DOHH2 (cell line): ENCODE measurements around the gene ZNF526.

ENCODE experiments used
- H3F3A ChIP-seq: fragments of 200-600 bp; sonication (generic), shearing (Covaris generic); 2 replicates; pipeline ENCODE4 v1.6.0; 2016; ENCODE audit warnings: antibody characterized with exemption, mild to moderate bottlenecking; ENCODE audit not compliant: control insufficient read depth, insufficient read depth
- H3K27ac ChIP-seq: fragments of 200-600 bp; sonication (generic); 2 replicates; pipeline ENCODE4 v1.5.1; 2014; ENCODE audit warnings: low read depth, mild to moderate bottlenecking, low read length, moderate library complexity
- H3K27me3 ChIP-seq: fragments of 200-600 bp; sonication (generic); 2 replicates; pipeline ENCODE4 v1.6.1; 2014; ENCODE audit warnings: mild to moderate bottlenecking, low read length, mixed read lengths; ENCODE audit not compliant: control insufficient read depth
- H3K36me3 ChIP-seq: fragments of 200-600 bp; sonication (generic); 2 replicates; pipeline ENCODE4 v1.6.1; 2014; ENCODE audit warnings: mild to moderate bottlenecking, low read length, moderate library complexity, mixed read lengths; ENCODE audit not compliant: control insufficient read depth
- H3K4me1 ChIP-seq: fragments of 200-600 bp; sonication (generic); 2 replicates; pipeline ENCODE4 v1.6.1; 2014; ENCODE audit warnings: mild to moderate bottlenecking, low read length, mixed read lengths; ENCODE audit not compliant: control insufficient read depth
- H3K4me2 ChIP-seq: fragments of 200-600 bp; sonication (generic); 2 replicates; pipeline ENCODE4 v1.6.0; 2014; ENCODE audit warnings: mild to moderate bottlenecking, low read length, moderate library complexity
- H3K4me3 ChIP-seq: fragments of 200-600 bp; sonication (generic); 2 replicates; pipeline ENCODE4 v1.5.1; 2014; ENCODE audit warnings: mild to moderate bottlenecking, low read length, mixed read lengths
- H3K79me2 ChIP-seq: fragments of 200-600 bp; sonication (generic); 2 replicates; pipeline ENCODE4 v1.6.1; 2014; ENCODE audit warnings: mild to moderate bottlenecking, low read length, mixed read lengths; ENCODE audit not compliant: control insufficient read depth
- H3K9me2 ChIP-seq: fragments of 200-600 bp; sonication (generic); replicated peaks from 2 replicates; pipeline ENCODE4 v1.6.1; 2014; ENCODE audit warnings: mild to moderate bottlenecking, low read length, mixed read lengths; ENCODE audit not compliant: control insufficient read depth
- H3K9me3 ChIP-seq: fragments of 200-600 bp; sonication (generic); 2 replicates; pipeline ENCODE4 v1.6.1; 2014; ENCODE audit warnings: antibody characterized with exemption, low read length, mixed read lengths; ENCODE audit not compliant: control insufficient read depth, insufficient read depth
- H4K20me1 ChIP-seq: fragments of 200-600 bp; sonication (generic); 2 replicates; pipeline ENCODE4 v1.6.0; 2014; ENCODE audit warnings: low read depth, mild to moderate bottlenecking, antibody characterized with exemption, low read length, moderate library complexity; ENCODE audit not compliant: control insufficient read depth, insufficient read depth
- CTCF ChIP-seq: fragments of 200-600 bp; sonication (generic); IDR thresholded peaks from one replicate; pipeline ENCODE4 v1.5.1; 2014; ENCODE audit warnings: antibody characterized with exemption, mild to moderate bottlenecking, low read depth, low read length; ENCODE audit not compliant: poor library complexity, severe bottlenecking
- EZH2phosphoT487 ChIP-seq: fragments of 200-600 bp; sonication (generic); IDR thresholded peaks from 2 replicates; pipeline ENCODE4 v1.6.1; 2017; ENCODE audit warnings: borderline replicate concordance, mild to moderate bottlenecking, antibody characterized with exemption, low read length, moderate library complexity, mixed read lengths

ZNF526 gene

DNA sequence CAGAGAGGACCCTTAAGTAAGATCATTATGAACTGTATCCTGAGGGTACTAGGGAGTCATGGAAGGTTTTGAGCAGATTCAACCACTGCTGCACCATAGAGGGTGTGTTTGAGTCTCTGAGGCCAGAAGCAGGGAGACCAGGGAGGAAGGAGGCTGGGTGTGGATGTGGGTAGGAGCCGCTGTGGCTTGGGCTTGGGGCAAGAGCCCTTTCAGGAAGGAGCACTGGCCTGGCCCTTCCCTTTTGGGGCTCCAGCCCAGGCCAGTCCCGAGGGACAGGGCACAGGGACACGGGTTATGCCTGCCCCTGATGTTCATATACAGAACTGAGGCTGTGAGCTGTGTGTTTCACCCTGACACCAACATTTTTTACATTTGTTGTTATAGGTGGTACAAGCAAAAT is 56.2 kb downstream of the ZNF526 start:
- peaks cover 4% of the 10 kb centered on the region for H3K79me2 ChIP-seq
- no peaks in the 10 kb centered on the region for H4K20me1 ChIP-seq
- H3K4me3 ChIP-seq: no peak overlapping the region
- no peaks in the 10 kb centered on the region for H3K9me3 ChIP-seq
- H3K27ac ChIP-seq: no peak overlapping the region
- no peaks in the 10 kb centered on the region for H3F3A ChIP-seq
- no peaks in the 10 kb centered on the region for H3K27me3 ChIP-seq
- H3K4me1 ChIP-seq: peaks cover 20% of the 10 kb centered on the region
- no peaks in the 10 kb centered on the region for H3K9me2 ChIP-seq
- TF ChIP-seq EZH2phosphoT487: no peak
- no peak overlapping the region for H3K4me2 ChIP-seq
- H3K36me3 ChIP-seq: peaks cover 6% of the 10 kb centered on the region; the same call in 1 of the 2 replicates

DNA sequence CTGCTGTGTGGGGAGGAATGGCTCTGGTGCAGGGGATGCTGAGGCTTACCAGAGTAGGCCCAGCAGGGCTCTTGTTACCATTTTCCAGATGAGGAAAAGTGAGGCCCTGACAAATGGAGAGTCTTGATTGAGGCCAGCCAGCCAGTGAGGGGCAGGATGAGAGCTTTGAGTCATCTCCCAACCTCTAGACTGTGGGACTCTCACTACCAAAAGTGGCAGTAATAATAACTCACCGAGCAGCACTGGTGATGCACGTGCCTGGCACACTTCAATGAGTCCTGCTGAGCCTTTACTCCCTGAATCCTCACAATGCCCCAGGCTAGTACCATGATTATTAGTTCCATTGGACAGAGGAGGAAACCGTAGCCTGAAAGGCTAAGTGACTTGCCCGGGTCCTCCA is 56.7 kb downstream of the ZNF526 start:
- H3K36me3 ChIP-seq: peaks cover 6% of the 10 kb centered on the region; the same call in 1 of the 2 replicates
- H3K79me2 ChIP-seq: peaks cover 7% of the 10 kb centered on the region
- H3K4me3 ChIP-seq: no peak overlapping the region
- no peaks in the 10 kb centered on the region for H3K27me3 ChIP-seq
- H4K20me1 ChIP-seq: no peaks in the 10 kb centered on the region
- no peaks in the 10 kb centered on the region for H3K9me3 ChIP-seq
- no peak overlapping the region for H3K4me2 ChIP-seq
- no peaks in the 10 kb centered on the region for H3F3A ChIP-seq
- H3K4me1 ChIP-seq: peaks cover 23% of the 10 kb centered on the region
- no peak overlapping the region for H3K27ac ChIP-seq
- H3K9me2 ChIP-seq: no peaks in the 10 kb centered on the region
- no peak for TF ChIP-seq EZH2phosphoT487
- TF ChIP-seq CTCF: no peak
